ENCODE measurements around the gene TMCC2.
"Not testable (repeated sequence)": the region's sequence is repeated elsewhere in the genome, so short reads cannot be mapped to it uniquely, and the experiment has no call there.

GRCh38 chr1:205233986-205234385 lies 6.2 kb downstream of the TMCC2 start:
- TF ChIP-seq CTCF (IDR thresholded peaks at IDR 0.05; ENCODE audit: low read depth, low read length); POLR2A (IDR thresholded peaks at IDR 0.05; ENCODE audit: extremely low read depth, insufficient read length): not testable (repeated sequence)
